ENCODE results near the gene NR4A1.

NR4A1 gene

GRCh38 chr12:52027085-52027843, 24.0 kb upstream of the NR4A1 start:
- H3K4me3 ChIP-seq (ENCODE audit: low read depth, low read length): no peak overlapping the region
- no peak for DNase-seq (ENCODE audit: low read depth)
- TF ChIP-seq CTCF (IDR thresholded peaks at IDR 0.05; ENCODE audit: control insufficient read depth, extremely low read depth, insufficient read depth): no peak

GRCh38 chr12:52029685-52030084, 21.6 kb upstream of the NR4A1 start:
- DNase-seq (ENCODE audit: low read depth): no peak
- TF ChIP-seq CTCF (IDR thresholded peaks at IDR 0.05; ENCODE audit: control insufficient read depth, extremely low read depth, insufficient read depth): no peak
- no peak overlapping the region for H3K4me3 ChIP-seq (ENCODE audit: low read depth, low read length)

GRCh38 chr12:52032446-52032803, 18.8 kb upstream of the NR4A1 start:
- no peak for TF ChIP-seq CTCF (IDR thresholded peaks at IDR 0.05; ENCODE audit: control insufficient read depth, extremely low read depth, insufficient read depth)
- peak; percentile 74 for DNase-seq (ENCODE audit: low read depth)
- peak overlapping the region; percentile 40 for H3K4me3 ChIP-seq (ENCODE audit: low read depth, low read length)

- DNase-seq (ENCODE audit: low read depth): peak; percentile 85
- TF ChIP-seq CTCF (IDR thresholded peaks at IDR 0.05; ENCODE audit: control insufficient read depth, extremely low read depth, insufficient read depth): no peak
- peak overlapping the region; percentile 40 for H3K4me3 ChIP-seq (ENCODE audit: low read depth, low read length)
Measured at GRCh38 chr12:52032804-52033445, 18.3 kb upstream of the NR4A1 start.

GRCh38 chr12:52033446-52034140, 17.6 kb upstream of the NR4A1 start:
- no peak for DNase-seq (ENCODE audit: low read depth)
- TF ChIP-seq CTCF (IDR thresholded peaks at IDR 0.05; ENCODE audit: control insufficient read depth, extremely low read depth, insufficient read depth): no peak

GRCh38 chr12:52035190-52035589, 16.1 kb upstream of the NR4A1 start:
- H3K4me3 ChIP-seq (ENCODE audit: low read depth, low read length): no peak overlapping the region
- TF ChIP-seq CTCF (IDR thresholded peaks at IDR 0.05; ENCODE audit: control insufficient read depth, extremely low read depth, insufficient read depth): no peak
- DNase-seq (ENCODE audit: low read depth): no peak

More at GRCh38 chr12:52033446-52034140, 17.6 kb upstream of the NR4A1 start:
- H3K4me3 ChIP-seq (ENCODE audit: low read depth, low read length): peak overlapping the region; percentile 40

Data from LNCaP clone FGC (cell line).